Spleen (tissue), 11 donors: ENCODE measurements around the gene COX4I1. TPM values are rescaled to one million over a fixed set of nuclear protein-coding genes. Genes with fewer than 3 reads are reported as not detected.

Experiments used
- DNase-seq: peaks from one replicate; pipeline ENCODE4 v3.0.0-alpha.2; 2020
- H3K27ac ChIP-seq, 8 donors: fragments of 200-600 bp; sonication (generic) in 7 of 8; 1 replicate in 4 of 8; 2 replicates in 4 of 8; pipeline versions ENCODE4 v1.5.0 to v1.8.0; 2016 to 2021; ENCODE audit warnings: inconsistent platforms in 4 of 8, mild to moderate bottlenecking in 4 of 8, moderate library complexity in 1 of 8
- H3K27me3 ChIP-seq, 7 donors: fragments of 200-600 bp; sonication (generic) in 6 of 7; replicated peaks in 1 of 7; 1 replicate in 4 of 7; 2 replicates in 3 of 7; pipeline versions ENCODE4 v1.5.0 to v1.8.0; 2016 to 2021; ENCODE audit warnings: inconsistent platforms in 3 of 7, mild to moderate bottlenecking in 1 of 7
- H3K36me3 ChIP-seq, 6 donors: fragments of 200-600 bp; sonication (generic) in 5 of 6; 1 replicate in 4 of 6; 2 replicates in 2 of 6; pipeline versions ENCODE4 v1.5.0 to v1.8.0; 2016 to 2021; ENCODE audit warnings: inconsistent platforms in 2 of 6
- H3K4me1 ChIP-seq, 6 donors: fragments of 200-600 bp; sonication (generic) in 5 of 6; 1 replicate in 3 of 6; 2 replicates in 3 of 6; pipeline versions ENCODE4 v1.5.0 to v1.8.0; 2016 to 2021; ENCODE audit warnings: inconsistent platforms in 3 of 6
- H3K4me3 ChIP-seq, 8 donors: fragments of 200-600 bp; sonication (generic) in 7 of 8; 1 replicate in 4 of 8; 2 replicates in 4 of 8; pipeline versions ENCODE4 v1.5.0 to v1.8.0; 2016 to 2021; ENCODE audit warnings: inconsistent platforms in 4 of 8, mild to moderate bottlenecking in 4 of 8, moderate library complexity in 2 of 8
- H3K9me3 ChIP-seq, 8 donors: fragments of 200-600 bp; sonication (generic) in 7 of 8; 1 replicate in 4 of 8; 2 replicates in 4 of 8; pipeline versions ENCODE4 v1.5.0 to v1.8.0; 2016 to 2021; ENCODE audit warnings: inconsistent platforms in 4 of 8
- POLR2A ChIP-seq, 3 donors: fragments of 450-650 bp; IDR thresholded peaks; one replicate each; pipeline ENCODE4 v1.5.1; 2017; ENCODE audit warnings: antibody characterized with exemption in 3 of 3, mild to moderate bottlenecking in 1 of 3
- POLR2AphosphoS5 ChIP-seq, 3 donors: sonication (generic); formaldehyde crosslinking; IDR thresholded peaks; one replicate each; pipeline ENCODE4 v1.5.1; 2017; ENCODE audit warnings: antibody characterized with exemption in 3 of 3
- WGBS, 5 donors: extraction: QIAGEN DNeasy Blood & Tissue Kit in 3 of 5; methylation state at CpG; one replicate each; pipeline versions ENCODE4 v1.1.5 to v1.1.7; 2013 to 2018; 5-methylcytosine and 5-hydroxymethylcytosine counted together
- intact Hi-C: fragments of 100-400 bp; cut with DNase I; formaldehyde crosslinking; loops from one replicate; pipeline ENCODE4 v1.15.0; 2023; ENCODE audit warnings: low total_unique reads
- polyA plus RNA-seq, 3 donors: library from polyadenylated mRNA; stranded (reverse); fragments of 200-250 nt; gene quantifications; one replicate each; pipeline ENCODE4 v1.2.1, GENCODE V29; 2013
- total RNA-seq, 7 donors: library from RNA; depleted of rRNA in 3 of 7; stranded (reverse); fragments of >200 nt in 3 of 7; fragmentation: NEBNext Ultra II Directional in 4 of 7; extraction: Animal tissue kit (Norgen Biotek cat#: 25700) in 4 of 7; gene quantifications; one replicate each; pipeline versions ENCODE4 v1.1.0 to v1.2.1, GENCODE V29; 2016 to 2021
- TF ChIP-seq, protein P1 (sequence below), 11 experiments: fragments of 200-600 bp in 7 of 11; fragments of 450-650 bp in 4 of 11; sonication (generic) in 4 of 11; IDR thresholded peaks in 8 of 11; conservative IDR thresholded peaks in 3 of 11; 1 replicate in 7 of 11; 2 replicates in 4 of 11; pipeline versions ENCODE4 v1.4.0 to v1.8.0; 2016 to 2021; ENCODE audit warnings: antibody characterized with exemption in 11 of 11, inconsistent platforms in 4 of 11, mild to moderate bottlenecking in 1 of 11
- donor health status: healthy with polysubstance abuse.
- donor health status: DM: no; HTN: no; CAD: no; lungs with moderate emphysema.
- donor health status: DM: no; HTN: no; CAD: no.
- donor health status: Bipolar disorder and iron deficiency.
- donor health status: healthy.
- donor health status: DM: no; HTN: no; CAD: no.
- donor health status: DM: yes; HTN: yes; CAD: no.

The COX4I1 gene
- total and polyA plus RNA-seq, 10 donors: 348 to 1,132 (median 450) TPM

DNA sequence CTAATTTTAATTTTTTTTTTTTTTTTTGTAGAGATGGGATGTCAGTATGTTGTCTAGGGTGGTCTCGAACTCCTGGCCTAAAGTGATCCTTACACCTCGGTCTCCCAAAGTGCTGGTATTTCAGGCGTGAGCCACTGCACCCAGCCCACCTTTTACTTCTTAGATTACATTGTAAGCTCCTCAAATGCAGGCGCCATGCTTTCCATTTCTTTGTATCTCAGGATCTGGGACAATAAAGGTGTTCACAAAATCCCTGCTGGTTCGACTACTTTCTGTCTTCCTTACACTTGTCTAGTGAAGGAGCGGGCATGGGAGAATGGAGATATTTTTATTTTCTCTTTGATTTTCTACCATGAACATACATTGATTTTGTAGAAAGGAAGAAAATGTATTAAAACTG is 25.4 kb upstream of the COX4I1 start:
- H3K36me3 ChIP-seq: peaks cover 0 to 64% (median 19%) of the 10 kb centered on the region in 6 donors
- no peak overlapping the region for H3K4me3 ChIP-seq
- no peak overlapping the region for H3K27ac ChIP-seq
- no peaks in the 10 kb centered on the region for H3K9me3 ChIP-seq
- no peak for DNase-seq
- 77 to 81% (median 80%) methylated on average over 6 of the region's 6 CpGs for WGBS, 5 donors
- peaks cover 0 to 7% (median 0%) of the 10 kb centered on the region in 6 donors for H3K4me1 ChIP-seq
- H3K27me3 ChIP-seq: no peaks in the 10 kb centered on the region
- intact Hi-C loops: no loop called here
- TF ChIP-seq POLR2AphosphoS5 (IDR thresholded peaks at IDR 0.05) (no peak), POLR2A (IDR thresholded peaks at IDR 0.05) (no peak)
- TF ChIP-seq, protein P1, sequence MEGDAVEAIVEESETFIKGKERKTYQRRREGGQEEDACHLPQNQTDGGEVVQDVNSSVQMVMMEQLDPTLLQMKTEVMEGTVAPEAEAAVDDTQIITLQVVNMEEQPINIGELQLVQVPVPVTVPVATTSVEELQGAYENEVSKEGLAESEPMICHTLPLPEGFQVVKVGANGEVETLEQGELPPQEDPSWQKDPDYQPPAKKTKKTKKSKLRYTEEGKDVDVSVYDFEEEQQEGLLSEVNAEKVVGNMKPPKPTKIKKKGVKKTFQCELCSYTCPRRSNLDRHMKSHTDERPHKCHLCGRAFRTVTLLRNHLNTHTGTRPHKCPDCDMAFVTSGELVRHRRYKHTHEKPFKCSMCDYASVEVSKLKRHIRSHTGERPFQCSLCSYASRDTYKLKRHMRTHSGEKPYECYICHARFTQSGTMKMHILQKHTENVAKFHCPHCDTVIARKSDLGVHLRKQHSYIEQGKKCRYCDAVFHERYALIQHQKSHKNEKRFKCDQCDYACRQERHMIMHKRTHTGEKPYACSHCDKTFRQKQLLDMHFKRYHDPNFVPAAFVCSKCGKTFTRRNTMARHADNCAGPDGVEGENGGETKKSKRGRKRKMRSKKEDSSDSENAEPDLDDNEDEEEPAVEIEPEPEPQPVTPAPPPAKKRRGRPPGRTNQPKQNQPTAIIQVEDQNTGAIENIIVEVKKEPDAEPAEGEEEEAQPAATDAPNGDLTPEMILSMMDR (IDR thresholded peaks at IDR 0.05 in 8 of 11, conservative IDR thresholded peaks at IDR 0.05 in 3 of 11): no peak

DNA sequence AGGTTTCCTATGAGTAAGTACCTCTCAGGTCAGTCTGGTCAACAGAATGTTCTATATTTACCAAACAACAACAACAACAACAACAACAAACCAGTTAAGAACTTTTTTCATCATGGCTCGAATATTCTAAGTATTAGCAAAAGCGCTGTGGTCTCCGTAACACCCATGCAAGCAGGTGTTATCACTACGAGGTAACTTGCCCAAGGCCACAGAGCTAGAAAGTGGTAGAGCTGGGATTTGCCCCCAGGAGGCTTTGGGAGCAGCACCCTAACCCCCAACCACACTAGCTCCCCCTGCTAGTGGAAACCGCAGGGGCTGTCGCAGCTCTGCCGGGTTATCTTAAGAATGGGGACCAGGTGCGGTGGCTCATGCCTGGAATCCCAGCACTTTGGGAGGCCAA is 24.7 kb upstream of the COX4I1 start:
- Histone ChIP-seq H3K9me3 (no peaks in the 10 kb centered on the region), H3K4me3 (no peak overlapping the region), H3K36me3 (peaks cover 0 to 71% (median 25%) of the 10 kb centered on the region in 6 donors), H3K27me3 (no peaks in the 10 kb centered on the region), H3K27ac (no peak overlapping the region), H3K4me1 (peaks cover 0 to 7% (median 0%) of the 10 kb centered on the region in 6 donors)
- WGBS, 5 donors: 89 to 97% (median 95%) methylated on average over 8 of the region's 8 CpGs
- DNase-seq: no peak
- TF ChIP-seq, protein P1 (IDR thresholded peaks at IDR 0.05 in 8 of 11, conservative IDR thresholded peaks at IDR 0.05 in 3 of 11): no peak
- TF ChIP-seq POLR2A (IDR thresholded peaks at IDR 0.05) (no peak), POLR2AphosphoS5 (IDR thresholded peaks at IDR 0.05) (no peak)
- intact Hi-C loops: no loop called here

- peaks cover 0 to 21% (median 3%) of the 10 kb centered on the region in 6 donors for H3K4me1 ChIP-seq
- peak overlapping the region in 1 of 8 donors; percentile 2 for H3K27ac ChIP-seq
- no peak overlapping the region for H3K4me3 ChIP-seq
- TF ChIP-seq, protein P1 (IDR thresholded peaks at IDR 0.05 in 8 of 11, conservative IDR thresholded peaks at IDR 0.05 in 3 of 11): no peak
- TF ChIP-seq POLR2AphosphoS5 (IDR thresholded peaks at IDR 0.05) (no peak), POLR2A (IDR thresholded peaks at IDR 0.05) (no peak)
- WGBS, 5 donors: 78 to 92% (median 85%) methylated on average over 4 of the region's 4 CpGs
- H3K9me3 ChIP-seq: no peaks in the 10 kb centered on the region
- H3K27me3 ChIP-seq: no peaks in the 10 kb centered on the region
- no peak for DNase-seq
- intact Hi-C loops: no loop called here
- peaks cover 0 to 82% (median 39%) of the 10 kb centered on the region in 6 donors for H3K36me3 ChIP-seq
These were observed 21.7 kb upstream of the COX4I1 start for GRCh38 chr16:85777583-85778310.

GRCh38 chr16:85778873-85779272 is 20.6 kb upstream of the COX4I1 start:
- intact Hi-C loops: no loop called here
- no peak overlapping the region for H3K4me3 ChIP-seq
- H3K27ac ChIP-seq: peak overlapping the region in 1 of 8 donors; percentile 30
- no peak for DNase-seq
- no peaks in the 10 kb centered on the region for H3K9me3 ChIP-seq
- TF ChIP-seq, protein P1 (IDR thresholded peaks at IDR 0.05 in 8 of 11, conservative IDR thresholded peaks at IDR 0.05 in 3 of 11): no peak
- TF ChIP-seq POLR2A (IDR thresholded peaks at IDR 0.05) (no peak), POLR2AphosphoS5 (IDR thresholded peaks at IDR 0.05) (no peak)
- WGBS, 5 donors: 48 to 68% (median 60%) methylated on average over 12 of the region's 12 CpGs
- no peaks in the 10 kb centered on the region for H3K27me3 ChIP-seq
- H3K36me3 ChIP-seq: peaks cover 0 to 93% (median 39%) of the 10 kb centered on the region in 6 donors
- H3K4me1 ChIP-seq: peaks cover 0 to 26% (median 3%) of the 10 kb centered on the region in 6 donors
